HL-60 (cell line): ENCODE measurements around the gene SLC24A3.

Source experiments
- GABPA ChIP-seq: IDR thresholded peaks from 2 replicates; pipeline ENCODE4 v1.6.1; 2012; ENCODE audit warnings: low read depth
- REST ChIP-seq: IDR thresholded peaks from 2 replicates; pipeline ENCODE4 v1.6.1; 2012; ENCODE audit warnings: low read depth; ENCODE audit not compliant: insufficient replicate concordance
- SPI1 ChIP-seq: IDR thresholded peaks from 2 replicates; pipeline ENCODE4 v1.6.1; 2012; ENCODE audit warnings: low read depth, mild to moderate bottlenecking, borderline replicate concordance
- TF ChIP-seq, protein P1 (sequence below): IDR thresholded peaks from one replicate; pipeline ENCODE4 v1.5.1; 2011; ENCODE audit warnings: low read length, control low read depth, inconsistent platforms; ENCODE audit not compliant: insufficient read depth

GRCh38 chr20:19720991-19721390 lies 508.5 kb downstream of the SLC24A3 start:
- TF ChIP-seq, protein P1, sequence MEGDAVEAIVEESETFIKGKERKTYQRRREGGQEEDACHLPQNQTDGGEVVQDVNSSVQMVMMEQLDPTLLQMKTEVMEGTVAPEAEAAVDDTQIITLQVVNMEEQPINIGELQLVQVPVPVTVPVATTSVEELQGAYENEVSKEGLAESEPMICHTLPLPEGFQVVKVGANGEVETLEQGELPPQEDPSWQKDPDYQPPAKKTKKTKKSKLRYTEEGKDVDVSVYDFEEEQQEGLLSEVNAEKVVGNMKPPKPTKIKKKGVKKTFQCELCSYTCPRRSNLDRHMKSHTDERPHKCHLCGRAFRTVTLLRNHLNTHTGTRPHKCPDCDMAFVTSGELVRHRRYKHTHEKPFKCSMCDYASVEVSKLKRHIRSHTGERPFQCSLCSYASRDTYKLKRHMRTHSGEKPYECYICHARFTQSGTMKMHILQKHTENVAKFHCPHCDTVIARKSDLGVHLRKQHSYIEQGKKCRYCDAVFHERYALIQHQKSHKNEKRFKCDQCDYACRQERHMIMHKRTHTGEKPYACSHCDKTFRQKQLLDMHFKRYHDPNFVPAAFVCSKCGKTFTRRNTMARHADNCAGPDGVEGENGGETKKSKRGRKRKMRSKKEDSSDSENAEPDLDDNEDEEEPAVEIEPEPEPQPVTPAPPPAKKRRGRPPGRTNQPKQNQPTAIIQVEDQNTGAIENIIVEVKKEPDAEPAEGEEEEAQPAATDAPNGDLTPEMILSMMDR: no peak
- no peak for TF ChIP-seq REST
- no peak for TF ChIP-seq SPI1
- TF ChIP-seq GABPA: no peak
